GM18951 (cell line): ENCODE measurements around the gene RHD.
"Not testable (repeated sequence)": the region's sequence is repeated elsewhere in the genome, so short reads cannot be mapped to it uniquely, and the experiment has no call there.

Experiments
- in situ Hi-C: fragments of 300-500 bp; cut with MboI; formaldehyde crosslinking; loops from one replicate; pipeline ENCODE4 v1.12.0; 2022; ENCODE audit warnings: low sequenced_read_pairs, mixed read lengths, inconsistent platforms; ENCODE audit not compliant: unreplicated experiment

The RHD gene

GRCh38 chr1:25279693-25280111, 7.4 kb downstream of the RHD start:
- in situ Hi-C loops, result not testable (repeated sequence)

- in situ Hi-C loops, result not testable (repeated sequence)
Observed at GRCh38 chr1:25285862-25286261, 13.6 kb downstream of the RHD start.

- in situ Hi-C loops, result not testable (repeated sequence)
Observed at GRCh38 chr1:25287164-25287563, 14.9 kb downstream of the RHD start.

GRCh38 chr1:25288573-25289101, 16.3 kb downstream of the RHD start:
- in situ Hi-C loops, result not testable (repeated sequence)

GRCh38 chr1:25290043-25290442, 17.7 kb downstream of the RHD start:
- in situ Hi-C loops, result not testable (repeated sequence)

- in situ Hi-C loops, result not testable (repeated sequence)
Observed at GRCh38 chr1:25293426-25293825, 21.1 kb downstream of the RHD start.

- in situ Hi-C loops, result loop anchor here (5.0 kb wide), 1 partner anchor 102 kb away; no protein-coding TSS in a partner anchor
Observed at GRCh38 chr1:25294889-25295826, 22.8 kb downstream of the RHD start.

- in situ Hi-C loops, result loop anchor here (5.0 kb wide), 1 partner anchor 101 kb away; no protein-coding TSS in a partner anchor
Observed at GRCh38 chr1:25296501-25296900, 24.2 kb downstream of the RHD start.

GRCh38 chr1:25300729-25301128, 28.4 kb downstream of the RHD start:
- in situ Hi-C loops, result not testable (repeated sequence)

GRCh38 chr1:25302330-25302729, 30.0 kb downstream of the RHD start:
- in situ Hi-C loops, result not testable (repeated sequence)

- in situ Hi-C loops, result not testable (repeated sequence)
Observed at GRCh38 chr1:25304936-25305335, 32.6 kb downstream of the RHD start.

GRCh38 chr1:25308168-25308567, 35.9 kb downstream of the RHD start:
- in situ Hi-C loops, result not testable (repeated sequence)

GRCh38 chr1:25309085-25309484, 36.8 kb downstream of the RHD start:
- in situ Hi-C loops, result not testable (repeated sequence)

- in situ Hi-C loops, result not testable (repeated sequence)
Observed at GRCh38 chr1:25309486-25309885, 37.2 kb downstream of the RHD start.

GRCh38 chr1:25312806-25313470, 40.6 kb downstream of the RHD start:
- in situ Hi-C loops, result loop anchor here (5.0 kb wide), 1 partner anchor 69 kb away; no protein-coding TSS in a partner anchor

- in situ Hi-C loops, result not testable (repeated sequence)
Observed at GRCh38 chr1:25320314-25320938, 48.1 kb downstream of the RHD start.

- in situ Hi-C loops, result not testable (repeated sequence)
Observed at GRCh38 chr1:25322127-25322526, 49.8 kb downstream of the RHD start.

GRCh38 chr1:25324407-25324806, 52.1 kb downstream of the RHD start:
- in situ Hi-C loops, result not testable (repeated sequence)

- in situ Hi-C loops, result not testable (repeated sequence)
Observed at GRCh38 chr1:25327864-25328790, 55.8 kb downstream of the RHD start.
